Epidermal melanocyte (primary cell): ENCODE results near the gene NAA60.
A peak's percentile ranks its signal among the peaks of the same experiment; 100 is the strongest.
"Not testable (repeated sequence)": the region's sequence is repeated elsewhere in the genome, so short reads cannot be mapped to it uniquely, and the experiment has no call there.

Source experiments
- DNase-seq: peaks from one replicate; pipeline ENCODE4 v3.0.0; 2011; ENCODE audit warnings: low spot score; ENCODE audit not compliant: insufficient read length

NAA60 gene

DNA sequence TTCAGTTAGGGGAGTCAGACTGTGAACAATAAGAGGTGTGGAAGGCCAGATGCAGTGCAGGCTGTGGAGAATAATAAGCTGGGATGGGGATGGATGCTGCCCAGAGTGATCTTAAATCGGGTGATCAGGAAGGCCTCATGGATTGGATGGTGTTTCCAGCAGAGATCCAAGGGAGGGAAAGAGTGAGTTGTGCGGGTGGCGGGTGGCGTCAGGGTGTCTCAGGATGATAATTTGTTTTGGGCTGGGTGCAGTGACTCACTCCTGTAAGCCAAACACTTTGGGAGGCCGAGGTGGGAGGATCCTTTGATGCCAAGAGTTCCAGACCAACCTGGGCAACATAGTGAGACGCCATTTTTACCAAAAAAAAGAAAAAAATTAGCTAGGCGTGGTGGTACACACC lies 65.3 kb downstream of the NAA60 start:
- DNase-seq = no peak

DNA sequence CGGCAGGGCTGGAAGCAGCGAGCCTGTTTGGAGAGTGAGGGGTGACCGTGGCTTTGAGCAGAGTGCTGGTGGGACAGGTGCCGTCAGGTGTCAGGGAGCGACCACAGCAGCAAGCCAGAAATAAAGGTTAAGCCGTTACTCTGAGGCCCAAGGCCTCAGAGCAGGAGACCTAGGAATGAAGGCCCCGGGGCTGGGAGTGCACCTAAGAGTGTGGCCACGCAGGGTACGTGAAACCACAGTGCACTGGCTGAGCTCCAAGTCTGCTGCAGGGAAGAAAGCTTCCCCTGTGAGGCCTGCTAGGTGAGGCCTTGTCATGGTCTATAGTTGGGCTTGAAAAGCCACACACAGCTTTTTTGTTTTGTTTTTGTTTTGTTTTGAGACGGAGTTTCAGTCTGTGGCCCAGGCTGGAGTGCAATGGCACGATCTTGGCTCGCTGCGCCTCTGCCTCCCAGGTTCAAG lies 66.0 kb downstream of the NAA60 start:
- DNase-seq = no peak

DNA sequence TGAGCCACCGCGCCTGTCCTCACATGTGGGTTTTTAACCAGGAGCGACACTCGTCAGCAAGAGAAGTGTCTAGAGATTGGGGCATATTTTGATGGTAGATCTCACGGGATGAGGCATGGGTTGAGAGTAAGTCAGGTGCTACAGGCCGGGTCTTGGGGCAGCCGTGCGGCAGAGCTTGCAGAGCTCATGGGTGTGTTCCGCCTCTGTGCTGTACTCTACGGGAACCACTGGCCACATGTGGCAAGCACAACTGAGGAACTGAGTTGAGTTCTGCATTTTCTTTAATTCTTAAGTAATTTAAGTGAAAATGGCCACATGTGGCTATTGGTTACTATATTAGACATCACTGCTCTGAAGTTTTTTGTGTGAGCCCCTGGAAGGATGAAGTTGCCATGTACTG lies 66.9 kb downstream of the NAA60 start:
- no peak for DNase-seq

DNA sequence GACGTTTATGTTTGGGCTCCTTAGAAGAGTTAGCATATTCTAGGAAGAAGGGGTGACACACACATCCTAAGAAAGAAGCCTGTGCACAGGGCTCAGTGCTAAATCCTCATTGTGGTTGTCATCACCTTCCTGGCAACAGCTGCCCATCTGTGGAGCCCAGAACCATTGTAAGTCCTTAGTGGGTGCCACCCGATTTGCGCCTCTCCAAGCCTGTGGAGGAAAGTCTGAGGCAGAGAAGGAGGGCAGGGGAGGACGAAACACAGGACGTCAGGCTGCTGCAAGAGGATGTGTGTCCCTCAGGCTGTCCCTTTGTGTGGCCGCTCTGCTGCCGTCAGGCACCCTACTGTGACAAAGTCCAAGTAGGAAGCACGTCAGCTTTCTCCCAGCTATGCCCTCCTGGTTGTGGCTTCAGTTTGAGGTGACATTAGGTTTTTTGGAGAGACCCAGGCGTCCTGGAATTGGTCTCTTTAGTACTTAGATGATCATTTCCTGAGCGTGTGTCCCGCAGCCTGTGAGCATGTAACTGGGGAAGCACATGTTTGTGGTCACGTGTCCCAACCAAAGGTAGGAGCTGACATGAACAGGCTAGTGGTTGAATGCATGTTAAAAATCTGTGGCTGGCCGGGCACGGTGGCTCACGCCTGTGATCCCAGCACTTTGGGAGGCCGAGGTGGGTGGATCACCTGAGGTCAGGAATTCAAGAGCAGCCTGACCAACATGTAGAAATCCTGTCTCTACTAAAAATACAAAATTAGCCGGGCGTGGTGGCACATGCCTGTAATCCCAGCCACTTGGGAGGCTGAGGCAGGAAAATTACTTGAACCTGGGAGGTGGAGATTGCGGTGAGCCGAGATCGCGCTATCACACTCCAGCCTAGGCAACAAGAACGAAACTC lies 68.1 kb downstream of the NAA60 start:
- DNase-seq = no peak

DNA sequence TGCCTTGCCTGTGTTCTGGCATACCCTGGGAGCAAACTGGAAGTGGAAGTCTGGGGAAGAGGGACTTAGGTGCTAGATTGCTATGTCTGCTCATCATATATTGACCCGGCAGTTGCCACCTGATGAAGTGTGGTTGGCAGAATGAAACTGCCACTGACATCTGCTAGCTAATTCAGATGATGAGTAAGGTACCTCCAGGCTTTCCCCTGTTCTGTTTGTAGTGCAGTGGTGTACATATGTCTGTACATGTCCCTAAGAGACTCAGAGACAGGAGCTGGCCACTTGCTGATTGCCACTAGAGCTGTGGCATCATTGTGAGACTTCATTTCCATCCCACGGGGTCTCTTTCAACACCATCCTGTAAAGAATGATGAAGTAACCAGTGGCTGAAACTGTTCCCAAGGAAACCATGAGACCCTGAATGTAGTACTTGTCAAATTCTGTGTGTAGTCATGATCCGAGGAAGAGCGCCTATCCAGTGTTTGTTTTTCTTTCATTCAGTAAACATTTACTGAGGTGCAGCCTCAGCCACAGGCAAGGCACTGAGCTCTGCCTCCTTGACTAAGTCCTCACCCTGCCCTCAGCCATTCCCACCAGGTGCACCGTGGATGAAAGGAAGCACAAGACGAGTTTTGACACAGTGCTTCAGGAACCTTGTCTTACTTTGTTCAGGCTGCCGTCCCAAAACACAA lies 70.6 kb downstream of the NAA60 start:
- no peak for DNase-seq

DNA sequence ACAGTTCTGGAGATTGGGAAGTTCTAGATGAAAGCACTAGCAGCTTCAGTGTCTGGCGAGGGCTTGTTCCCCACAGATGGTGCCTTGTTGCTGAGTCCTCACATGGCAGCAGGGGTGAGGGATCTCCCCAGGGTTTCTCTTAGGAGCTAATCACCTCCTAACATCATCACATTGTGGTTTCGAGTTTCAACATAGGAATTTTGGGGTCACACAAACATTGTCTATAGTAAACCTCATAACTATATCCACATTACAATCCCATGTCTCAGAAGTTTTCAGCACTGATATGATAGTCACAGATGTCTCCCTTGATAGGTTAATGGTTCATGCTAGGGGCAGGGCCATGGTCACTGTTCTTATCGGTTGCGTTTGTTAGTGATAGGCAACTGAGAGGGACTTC lies 71.1 kb downstream of the NAA60 start:
- no peak for DNase-seq

DNA sequence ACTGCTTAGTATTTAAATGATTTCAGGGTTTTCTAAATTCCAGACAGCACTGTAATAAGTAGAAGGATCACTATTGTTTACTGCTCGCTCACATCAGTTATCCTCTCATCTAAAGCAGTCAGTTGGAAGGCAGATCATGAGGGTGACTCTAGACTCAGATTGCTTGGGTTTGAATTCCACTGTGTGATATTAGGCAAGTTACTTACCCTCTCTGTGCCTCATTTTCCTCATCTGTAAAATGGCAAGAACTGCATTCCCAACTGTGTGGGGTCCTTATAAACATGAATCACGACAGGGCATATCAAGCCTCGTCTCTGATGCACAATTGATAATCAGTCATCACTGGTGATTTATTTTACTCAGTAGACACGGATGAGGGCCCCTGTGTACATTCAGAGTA lies 72.4 kb downstream of the NAA60 start:
- DNase-seq = no peak

DNA sequence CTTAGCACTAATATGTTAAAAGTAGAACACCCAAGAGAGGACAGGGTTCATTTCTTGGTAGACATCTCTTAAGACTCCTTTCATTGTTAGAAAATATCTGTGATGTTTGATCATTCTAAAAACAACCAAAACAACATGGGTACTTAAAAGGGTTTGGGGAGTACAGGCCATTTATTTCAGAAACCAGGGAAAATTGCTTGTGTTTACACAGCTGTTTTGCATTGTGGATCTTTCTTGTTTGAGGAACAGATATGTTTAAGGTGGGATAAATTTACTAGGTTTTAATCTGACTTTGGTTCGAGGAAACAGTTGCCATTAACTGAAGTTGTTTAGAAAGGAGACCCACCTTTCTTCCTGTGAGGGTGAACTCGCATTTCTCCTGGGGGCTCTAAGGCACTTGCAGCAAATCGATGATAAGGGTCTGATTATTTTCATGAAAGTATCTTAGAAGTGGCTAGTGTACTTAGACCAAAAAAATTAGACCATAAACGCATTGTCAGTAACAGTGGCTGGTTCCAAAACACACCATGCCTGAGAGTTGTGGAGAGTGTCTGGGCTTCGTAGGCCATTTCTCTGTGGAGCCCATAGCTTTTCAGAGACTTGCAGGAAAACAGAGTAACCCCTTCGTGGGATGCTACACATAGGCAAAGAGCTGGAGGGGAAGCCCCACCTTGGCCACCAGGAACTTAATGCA lies 75.0 kb downstream of the NAA60 start:
- DNase-seq = no peak

DNA sequence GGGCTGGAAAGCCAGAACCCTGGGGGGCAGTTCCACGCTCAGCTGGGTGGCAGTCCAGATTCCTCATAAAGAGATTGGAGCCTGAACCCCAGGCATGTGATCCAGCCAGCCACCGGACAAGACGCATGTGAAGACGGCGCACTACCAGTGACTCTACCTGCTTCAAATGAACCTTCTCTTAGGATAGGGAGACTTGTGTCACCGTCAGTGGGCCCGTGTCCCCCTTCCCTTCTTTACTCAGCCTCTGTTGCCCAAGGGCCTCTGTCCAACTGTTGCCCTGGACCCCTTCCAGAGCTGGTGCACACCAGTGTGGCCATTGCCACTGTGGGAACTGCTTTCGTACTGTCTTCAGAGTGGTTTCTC lies 75.5 kb downstream of the NAA60 start:
- no peak for DNase-seq

DNA sequence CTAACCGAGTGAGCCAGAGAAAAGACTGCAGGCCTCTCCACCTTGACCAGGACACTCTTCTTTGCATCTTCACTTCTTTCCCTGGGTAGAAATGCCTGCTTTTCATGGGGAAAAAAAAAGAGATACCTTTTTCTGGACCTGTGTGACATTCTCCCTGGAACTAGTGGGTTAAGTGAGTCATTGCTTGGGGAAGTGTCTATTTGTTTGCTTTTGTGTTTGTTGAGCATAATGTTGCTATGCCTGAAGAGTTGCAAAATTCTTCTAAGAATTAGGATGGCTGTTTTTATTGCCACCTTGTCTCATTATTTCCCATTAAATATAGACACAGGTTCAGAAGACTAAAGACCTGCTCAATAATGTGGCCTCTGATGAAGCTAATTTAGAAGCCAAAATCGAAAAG lies 76.1 kb downstream of the NAA60 start:
- no peak for DNase-seq

DNA sequence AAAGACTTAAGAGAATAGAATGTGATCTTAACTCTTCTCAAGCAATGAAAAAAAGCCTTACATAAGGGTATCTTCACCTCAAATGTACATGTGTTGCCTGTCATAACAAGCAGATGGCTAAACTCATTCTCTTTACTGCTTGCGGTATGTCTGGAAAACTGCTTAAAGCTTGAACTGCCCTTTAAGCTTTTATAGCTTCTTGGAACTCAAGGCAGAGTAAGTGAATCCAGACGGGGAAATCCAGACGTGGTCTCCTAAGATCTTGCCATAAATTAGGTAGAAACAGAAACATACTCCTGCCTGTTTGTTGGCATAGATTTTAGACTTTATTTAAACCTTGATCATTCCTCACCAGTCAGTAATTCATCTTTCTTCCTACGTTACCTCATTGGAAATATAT lies 76.9 kb downstream of the NAA60 start:
- peak; percentile 28 for DNase-seq

DNA sequence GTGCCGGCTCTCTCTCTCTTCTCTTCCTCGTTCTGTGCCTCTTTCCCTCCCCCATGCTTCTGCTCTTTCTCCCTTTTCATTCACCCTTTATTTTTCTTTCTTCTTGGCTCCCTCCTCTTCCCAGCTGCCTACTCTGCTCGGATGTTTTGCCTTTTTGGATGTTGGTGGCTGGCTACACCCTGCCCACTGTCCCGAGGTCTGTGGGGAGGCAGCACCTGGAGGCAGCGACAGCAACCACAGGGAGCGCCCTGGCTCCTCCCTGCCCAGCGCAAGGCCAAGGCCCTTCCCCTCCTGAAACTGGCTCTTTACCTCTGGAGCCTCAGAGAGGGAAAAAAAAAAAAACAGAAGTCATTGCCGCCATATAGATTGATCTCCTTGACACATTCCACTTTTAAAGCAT lies 77.4 kb downstream of the NAA60 start:
- DNase-seq = no peak

DNA sequence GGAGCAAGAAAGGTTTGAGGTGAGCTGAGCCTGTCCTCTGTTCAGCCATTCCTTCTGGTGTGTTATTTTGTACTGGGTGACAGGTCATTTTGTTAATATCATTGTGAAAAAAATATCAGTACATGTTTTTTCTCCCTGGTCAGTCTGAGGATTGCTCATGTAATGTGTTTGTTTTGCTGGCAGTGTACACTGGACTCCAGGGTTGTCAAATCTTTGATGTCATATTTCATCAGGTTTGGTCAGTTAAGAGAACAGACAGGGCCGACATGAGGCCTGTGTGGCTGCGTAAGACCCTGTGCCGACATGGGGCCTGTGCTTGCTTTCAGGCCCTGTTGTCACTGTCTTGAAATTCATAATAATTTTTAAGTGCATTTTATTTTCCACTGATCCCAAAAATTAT lies 79.8 kb downstream of the NAA60 start:
- no peak for DNase-seq

DNA sequence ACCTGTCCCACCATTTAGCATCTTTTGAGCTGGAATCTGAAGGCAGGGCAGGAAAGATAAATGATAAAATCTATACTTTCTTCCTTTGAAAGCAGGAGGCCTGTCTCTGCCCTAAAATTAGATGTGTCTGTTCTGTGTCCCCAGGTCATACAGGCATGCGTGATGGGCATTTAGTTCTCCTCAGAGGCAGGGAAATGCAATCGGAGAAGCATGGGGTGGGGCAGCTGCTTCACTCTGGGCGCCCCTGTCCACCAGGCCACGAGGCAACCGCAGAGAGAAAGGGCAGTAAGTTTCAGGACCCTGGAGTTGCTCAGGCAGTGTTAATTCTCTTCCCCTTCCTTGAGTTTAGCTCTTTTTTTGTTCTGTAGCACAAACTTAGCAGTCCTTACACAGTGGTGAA lies 82.5 kb downstream of the NAA60 start:
- DNase-seq = no peak

DNA sequence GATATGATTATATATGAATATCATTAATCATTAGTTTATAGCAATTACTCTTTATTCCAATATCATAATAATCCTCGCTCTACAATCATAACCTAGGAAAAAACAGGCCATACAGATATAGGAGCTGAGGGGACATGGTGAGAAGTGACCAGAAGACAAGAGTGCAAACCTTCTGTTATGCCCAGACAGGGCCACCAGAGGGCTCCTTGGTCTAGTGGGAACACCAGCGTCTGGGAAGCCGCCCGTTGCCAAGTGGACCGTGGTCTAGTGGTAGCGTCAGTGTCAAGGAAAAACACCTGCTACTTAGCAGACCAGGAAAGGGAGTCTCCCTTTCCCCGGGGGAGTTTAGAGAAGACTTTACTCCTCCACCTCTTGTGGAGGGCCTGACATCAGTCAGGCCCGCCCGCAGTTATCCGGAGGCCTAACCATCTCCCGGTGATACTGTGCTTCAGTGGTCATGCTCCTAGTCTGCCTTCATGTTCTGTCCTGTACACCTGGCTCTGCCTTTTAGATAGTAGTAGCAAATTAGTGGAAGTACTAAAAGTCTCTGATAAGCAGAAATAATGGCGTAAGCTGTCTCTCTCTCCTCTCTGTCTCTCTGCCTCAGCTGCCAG lies 83.8 kb downstream of the NAA60 start:
- not testable (repeated sequence) for DNase-seq

DNA sequence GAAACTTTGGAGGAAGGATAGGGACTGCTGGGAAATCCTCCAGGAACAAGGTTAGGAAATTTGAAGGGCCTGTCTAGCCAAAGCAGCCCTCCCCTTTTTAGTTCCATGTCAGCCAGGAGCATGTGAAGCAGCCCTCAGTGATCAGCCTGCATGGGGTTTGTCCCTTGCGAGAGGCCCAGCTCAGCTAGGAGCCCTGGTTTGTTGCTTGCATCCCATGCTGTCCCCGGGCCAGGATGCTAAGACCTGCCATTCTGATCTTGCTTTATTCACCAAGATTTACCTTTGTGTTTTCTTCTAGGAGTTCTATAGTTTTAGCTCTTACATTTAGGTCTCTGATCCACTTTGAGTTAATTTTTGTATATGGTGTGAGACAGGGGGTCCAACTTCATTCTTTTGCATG lies 84.9 kb downstream of the NAA60 start:
- no peak for DNase-seq

DNA sequence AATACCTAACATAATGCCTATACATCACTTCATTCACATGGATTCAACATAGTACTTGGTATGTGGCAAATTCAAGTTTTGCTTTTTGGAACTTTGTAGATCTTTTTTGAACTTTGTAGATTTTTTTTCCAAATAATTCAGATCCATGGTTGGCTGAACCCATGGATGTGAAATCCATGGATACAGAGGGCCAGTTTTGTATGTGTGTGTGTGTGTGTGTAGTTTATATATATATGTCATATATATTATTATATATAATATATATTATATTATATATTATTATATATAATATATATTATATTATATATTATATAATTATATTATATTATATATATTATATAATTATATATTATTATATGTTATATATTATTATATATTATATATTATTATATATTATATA lies 85.7 kb downstream of the NAA60 start:
- DNase-seq = no peak

DNA sequence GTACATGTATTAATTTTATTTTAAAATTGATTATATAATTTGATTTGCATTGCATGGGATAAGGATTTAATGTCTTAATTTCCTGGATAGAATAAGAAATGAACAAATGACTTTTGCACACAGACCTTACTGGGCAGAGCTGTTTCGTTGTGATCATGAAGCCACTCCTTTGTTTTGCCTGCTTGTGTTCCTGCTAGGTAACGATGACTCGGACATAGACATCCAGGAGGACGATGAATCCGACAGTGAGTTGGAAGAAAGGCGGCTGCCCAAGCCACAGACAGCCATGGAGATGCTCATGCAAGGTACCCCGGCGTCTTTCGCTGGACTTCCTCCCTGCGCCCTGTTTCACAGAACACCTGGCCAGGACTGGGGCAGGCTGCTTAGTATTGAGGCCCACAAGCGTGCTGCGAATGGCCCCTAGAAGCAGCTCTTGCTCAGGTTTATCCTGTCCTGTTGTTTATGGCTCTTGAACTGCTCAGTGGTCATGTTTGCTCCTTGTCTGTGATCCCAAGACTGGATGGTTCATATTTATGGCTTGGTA lies 87.0 kb downstream of the NAA60 start:
- no peak for DNase-seq

DNA sequence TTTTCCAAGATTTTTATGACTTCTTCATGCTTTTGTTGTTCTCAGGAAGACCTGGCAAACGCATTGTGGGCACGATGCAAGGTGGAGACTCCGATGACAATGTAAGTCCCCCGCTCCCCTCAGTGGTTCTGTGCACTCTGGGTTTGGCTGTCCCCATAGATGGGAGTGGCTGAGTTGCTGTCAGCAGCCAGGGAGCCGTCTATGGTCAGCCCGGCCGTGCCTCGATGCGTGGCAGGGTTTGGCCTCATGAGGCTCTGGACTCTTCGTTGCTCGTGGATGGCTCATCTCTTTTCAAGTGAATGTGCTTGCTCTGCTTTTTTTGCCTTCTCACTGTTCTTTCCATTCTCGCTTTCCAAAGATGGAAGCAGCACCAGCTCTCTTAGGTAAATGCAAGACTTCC lies 89.3 kb downstream of the NAA60 start:
- no peak for DNase-seq

DNA sequence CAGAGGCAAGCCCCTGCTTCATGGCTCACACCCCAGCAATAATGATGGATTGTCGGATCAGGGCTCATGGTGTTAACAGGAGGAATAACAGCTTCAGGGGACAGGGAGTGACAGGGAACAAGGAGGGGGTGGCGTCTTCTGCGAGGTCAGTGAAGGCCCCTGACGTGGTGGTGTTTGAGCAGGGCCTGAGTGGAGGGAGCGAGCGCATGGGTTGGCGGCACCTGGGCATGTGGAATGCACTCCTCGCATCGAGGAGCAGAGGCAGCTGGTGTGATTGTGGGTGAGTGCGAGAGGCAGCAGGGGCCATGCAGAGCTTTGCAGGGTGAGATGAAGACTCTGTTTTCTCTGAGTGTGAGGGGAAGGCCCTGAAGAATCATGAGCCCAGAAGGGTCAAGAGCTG lies 90.6 kb downstream of the NAA60 start:
- no peak for DNase-seq

DNA sequence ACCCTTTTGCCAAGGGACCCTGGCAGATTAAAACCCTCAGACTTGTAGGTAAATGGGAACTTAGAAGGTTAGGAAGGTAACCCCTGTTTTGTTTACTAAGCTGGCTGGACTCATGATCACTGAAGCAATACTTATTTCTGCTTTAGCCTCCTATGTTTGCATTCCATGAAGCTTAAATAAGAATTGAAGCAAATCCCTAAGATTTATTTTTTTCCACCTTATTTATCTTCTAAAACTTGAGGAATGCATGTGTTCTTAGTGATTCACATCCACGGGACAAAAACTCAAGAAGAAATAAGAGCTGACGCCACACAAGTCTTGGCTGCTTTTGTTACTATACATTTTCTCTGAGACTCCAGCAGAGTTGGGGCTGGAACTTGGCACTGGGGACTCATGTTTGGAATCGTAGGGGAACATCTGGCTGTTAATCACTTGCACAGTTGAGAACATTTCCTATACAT lies 92.8 kb downstream of the NAA60 start:
- no peak for DNase-seq
